ENCODE data around the gene MRPL32.

MRPL32 gene

DNA sequence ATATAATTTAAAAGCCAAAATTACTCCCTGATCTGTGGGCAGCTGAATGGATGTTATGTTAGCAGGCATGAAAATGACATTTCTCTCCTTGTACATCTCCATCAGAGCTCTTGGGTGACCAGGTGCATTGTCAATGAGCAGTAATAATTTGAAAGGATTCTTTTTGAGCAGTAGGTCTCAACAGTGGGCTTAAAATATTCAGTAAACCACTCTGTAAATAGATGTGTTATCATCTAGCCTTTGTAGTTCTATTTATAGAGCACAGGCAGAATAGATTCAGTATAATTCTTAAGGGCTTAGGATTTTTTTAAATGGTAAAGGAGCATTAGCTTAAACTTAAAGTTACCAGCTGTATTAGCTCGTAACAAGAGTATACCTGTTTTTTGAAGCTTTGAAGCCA lies 52.0 kb downstream of the MRPL32 start:
- DNase-seq (ENCODE audit: insufficient read length, low spot score) (no peak), FAIRE-seq (no peak)
- TF ChIP-seq, protein P1, sequence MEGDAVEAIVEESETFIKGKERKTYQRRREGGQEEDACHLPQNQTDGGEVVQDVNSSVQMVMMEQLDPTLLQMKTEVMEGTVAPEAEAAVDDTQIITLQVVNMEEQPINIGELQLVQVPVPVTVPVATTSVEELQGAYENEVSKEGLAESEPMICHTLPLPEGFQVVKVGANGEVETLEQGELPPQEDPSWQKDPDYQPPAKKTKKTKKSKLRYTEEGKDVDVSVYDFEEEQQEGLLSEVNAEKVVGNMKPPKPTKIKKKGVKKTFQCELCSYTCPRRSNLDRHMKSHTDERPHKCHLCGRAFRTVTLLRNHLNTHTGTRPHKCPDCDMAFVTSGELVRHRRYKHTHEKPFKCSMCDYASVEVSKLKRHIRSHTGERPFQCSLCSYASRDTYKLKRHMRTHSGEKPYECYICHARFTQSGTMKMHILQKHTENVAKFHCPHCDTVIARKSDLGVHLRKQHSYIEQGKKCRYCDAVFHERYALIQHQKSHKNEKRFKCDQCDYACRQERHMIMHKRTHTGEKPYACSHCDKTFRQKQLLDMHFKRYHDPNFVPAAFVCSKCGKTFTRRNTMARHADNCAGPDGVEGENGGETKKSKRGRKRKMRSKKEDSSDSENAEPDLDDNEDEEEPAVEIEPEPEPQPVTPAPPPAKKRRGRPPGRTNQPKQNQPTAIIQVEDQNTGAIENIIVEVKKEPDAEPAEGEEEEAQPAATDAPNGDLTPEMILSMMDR (IDR thresholded peaks at IDR 0.05; ENCODE audit: insufficient read depth, missing control alignments): no peak

- no peak for DNase-seq (ENCODE audit: insufficient read length, low spot score)
- no peak for FAIRE-seq
- TF ChIP-seq, protein P1 (IDR thresholded peaks at IDR 0.05; ENCODE audit: insufficient read depth, missing control alignments): no peak
Measured at GRCh38 chr7:42986213-42986612, 54.0 kb downstream of the MRPL32 start.

DNA sequence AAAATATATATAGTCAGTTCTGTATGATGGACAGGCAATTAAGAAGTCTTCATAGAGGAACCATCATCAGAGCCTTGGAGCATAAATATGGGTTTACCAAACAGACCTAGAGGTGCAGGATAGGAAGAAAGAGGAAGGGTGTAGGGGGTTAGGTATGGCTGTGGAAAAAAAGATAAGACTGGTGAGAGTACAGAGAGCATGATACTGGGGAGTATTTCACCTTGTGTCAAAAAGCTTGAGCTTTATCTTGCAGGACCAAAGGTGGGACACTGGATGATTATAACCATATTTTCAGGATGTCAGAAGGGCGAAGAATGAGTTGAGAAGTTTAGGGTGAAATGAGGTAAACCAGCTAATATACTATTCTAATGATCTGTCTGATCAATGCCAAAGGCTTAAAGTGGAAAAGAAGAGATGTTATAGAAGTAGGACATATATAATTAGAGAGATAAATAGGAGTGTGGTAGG lies 54.6 kb downstream of the MRPL32 start:
- FAIRE-seq (no peak), DNase-seq (ENCODE audit: insufficient read length, low spot score) (no peak)
- TF ChIP-seq, protein P1 (IDR thresholded peaks at IDR 0.05; ENCODE audit: insufficient read depth, missing control alignments): no peak

All from D721Med (cell line).